Endothelial cell of umbilical vein (primary cell): ENCODE results near the gene PLLP. TPM values are rescaled to one million over a fixed set of nuclear protein-coding genes. Genes with fewer than 3 reads are reported as not detected.

ENCODE experiments used
- BruUV-seq: library from RNA; stranded (reverse); fragments of 400-500 nt; replicated peaks from 2 replicates; lab custom pipeline; 2021; lab: Mats Ljungman, UMichigan
- CTCF ChIA-PET: fragments of 300-600, 350-600 bp; sonication (Branson Sonifier 250); formaldehyde crosslinking; loops from one replicate; lab custom pipeline; 2021; ENCODE audit warnings: antibody characterized with exemption, inconsistent platforms; lab: Charles Lee
- POLR2A ChIA-PET: fragments of 300-600, 350-600 bp; sonication (Branson Sonifier 250); formaldehyde crosslinking; loops from one replicate; lab custom pipeline; 2021; ENCODE audit warnings: antibody characterized with exemption, inconsistent platforms; lab: Charles Lee
- DNase-seq: peaks from one replicate; pipeline ENCODE4 v3.0.0-alpha.2; 2011; ENCODE audit warnings: low read depth, low spot score
- FAIRE-seq: peaks from 2 replicates; lab custom pipeline; 2011; peaks lifted over from hg19 to GRCh38; lab: Jason Lieb, UNC
- H2AFZ ChIP-seq: 2 replicates; pipeline ENCODE4 v1.6.0; 2012; ENCODE audit warnings: low read depth, low read length, control low read depth, inconsistent platforms
- H3K27ac ChIP-seq: 2 replicates; pipeline ENCODE4 v1.5.1; 2011; ENCODE audit warnings: low read depth, mild to moderate bottlenecking, control low read depth, low read length, moderate library complexity; ENCODE audit not compliant: insufficient read depth
- H3K27me3 ChIP-seq, 2 experiments: 2 replicates each; pipeline versions ENCODE4 v1.6.0 to v1.6.1; 2011; ENCODE audit warnings: low read length in 2 of 2, mixed read lengths in 1 of 2; ENCODE audit not compliant: control insufficient read depth in 2 of 2, insufficient read depth in 2 of 2
- H3K36me3 ChIP-seq, 2 experiments: 2 replicates in 1 of 2; 3 replicates in 1 of 2; pipeline ENCODE4 v1.5.1; 2011; ENCODE audit warnings: low read length in 2 of 2, mild to moderate bottlenecking in 1 of 2, moderate library complexity in 1 of 2; ENCODE audit not compliant: control insufficient read depth in 2 of 2, insufficient read depth in 2 of 2; ENCODE audit errors: extremely low read depth in 1 of 2
- H3K4me1 ChIP-seq: 3 replicates; pipeline ENCODE4 v1.5.1; 2011; ENCODE audit warnings: mild to moderate bottlenecking, low read length; ENCODE audit not compliant: control insufficient read depth, insufficient read depth; ENCODE audit errors: extremely low read depth
- H3K4me2 ChIP-seq: 2 replicates; pipeline ENCODE4 v1.6.1; 2011; ENCODE audit warnings: low read length, control low read depth, mixed read lengths; ENCODE audit not compliant: insufficient read depth
- H3K4me3 ChIP-seq, 3 experiments: fragments of 200-600 bp in 1 of 3; sonication (generic), shearing (Covaris generic) in 1 of 3; replicated peaks in 1 of 3; 2 replicates each; pipeline ENCODE4 v1.5.1; 2011 to 2016; ENCODE audit warnings: control low read depth in 3 of 3, low read length in 3 of 3, mild to moderate bottlenecking in 2 of 3, inconsistent platforms in 1 of 3, low read depth in 1 of 3, moderate library complexity in 1 of 3; ENCODE audit not compliant: insufficient read depth in 1 of 3
- H3K79me2 ChIP-seq: 2 replicates; pipeline ENCODE4 v1.6.0; 2012; ENCODE audit warnings: low read length, inconsistent platforms; ENCODE audit not compliant: control insufficient read depth, insufficient read depth
- H3K9ac ChIP-seq: replicated peaks from 2 replicates; pipeline ENCODE3; 2011; ENCODE audit warnings: low read length, control low read depth; ENCODE audit not compliant: insufficient read depth; ENCODE audit errors: extremely low read depth
- H3K9me1 ChIP-seq: replicated peaks from 3 replicates; pipeline ENCODE4 v1.6.0; 2011; ENCODE audit warnings: mild to moderate bottlenecking, low read length; ENCODE audit not compliant: control insufficient read depth, insufficient read depth; ENCODE audit errors: extremely low read depth
- H3K9me3 ChIP-seq: replicated peaks from 2 replicates; pipeline ENCODE4 v1.5.1; 2012; ENCODE audit warnings: low read length, inconsistent platforms; ENCODE audit not compliant: control insufficient read depth, insufficient read depth
- H4K20me1 ChIP-seq: replicated peaks from 2 replicates; pipeline ENCODE3; 2011; ENCODE audit warnings: mild to moderate bottlenecking, low read length; ENCODE audit not compliant: control insufficient read depth, insufficient read depth; ENCODE audit errors: extremely low read depth
- CTCF ChIP-seq, 2 donors: IDR thresholded peaks; 1 replicate in 1 of 2; 2 replicates in 1 of 2; pipeline ENCODE4 v1.5.1; 2011; ENCODE audit warnings: low read length in 2 of 2, mild to moderate bottlenecking in 2 of 2, moderate library complexity in 2 of 2, control low read depth in 1 of 2, inconsistent platforms in 1 of 2, low read depth in 1 of 2; ENCODE audit not compliant: insufficient read depth in 1 of 2; ENCODE audit errors: extremely low read depth in 1 of 2
- FOS ChIP-seq: IDR thresholded peaks from 2 replicates; pipeline ENCODE4 v1.6.1; 2011; ENCODE audit warnings: mild to moderate bottlenecking, low read length, moderate library complexity, borderline replicate concordance; ENCODE audit not compliant: insufficient read depth
- GATA2 ChIP-seq: IDR thresholded peaks from 2 replicates; pipeline ENCODE4 v1.7.0; 2011; ENCODE audit warnings: low read depth, mild to moderate bottlenecking, moderate library complexity, mixed read lengths, low read length; ENCODE audit not compliant: insufficient read length, insufficient read depth
- POLR2A ChIP-seq: IDR thresholded peaks from 2 replicates; pipeline ENCODE4 v1.6.1; 2012; ENCODE audit warnings: low read depth, mild to moderate bottlenecking, control low read depth, low read length
- POLR2AphosphoS5 ChIP-seq: IDR thresholded peaks from 2 replicates; pipeline ENCODE4 v1.6.1; 2012; ENCODE audit warnings: low read depth, mild to moderate bottlenecking, control low read depth, low read length, moderate library complexity; ENCODE audit not compliant: insufficient read depth
- dilution Hi-C: fragments of 300-500 bp; cut with MboI; formaldehyde crosslinking; loops from one replicate; pipeline ENCODE4 v1.15.0; 2019; ENCODE audit warnings: low sequenced_read_pairs; ENCODE audit not compliant: extremely low pct_ligation_motif_present
- intact Hi-C: fragments of 100-400 bp; cut with micrococcal nuclease; formaldehyde crosslinking; loops from one replicate; pipeline ENCODE4 v1.10.0; 2022
- polyA plus RNA-seq, 4 experiments: library from polyadenylated mRNA; depleted of rRNA in 3 of 4; stranded (reverse) in 3 of 4; unstranded in 1 of 4; fragments of >200 nt; gene quantifications; 2 replicates each; pipeline versions ENCODE4 v1.2.1 to v1.2.3, GENCODE V29; 2011 to 2012; ENCODE audit warnings: missing spikeins in 1 of 4
- small RNA-seq: library from RNA; depleted of rRNA; stranded (forward); fragments of <200 nt; gene quantifications from one replicate; pipeline ENCODE3, GENCODE V24; 2012; ENCODE audit warnings: low replicate concordance, low read depth; ENCODE audit not compliant: insufficient read depth, insufficient read length
- total RNA-seq: library from RNA; stranded (reverse); gene quantifications from 2 replicates; pipeline ENCODE4 v1.2.3, GENCODE V29; 2021
- TF ChIP-seq, protein P1 (sequence below): IDR thresholded peaks from 2 replicates; pipeline ENCODE4 v1.6.1; 2011; ENCODE audit not compliant: insufficient read depth, insufficient read length

PLLP gene
- total and polyA plus RNA-seq, 2 donors (not counting 3 experiments of a cell fraction or from before 2014, with no cell fraction given), result 4.4 to 14.4 TPM

DNA sequence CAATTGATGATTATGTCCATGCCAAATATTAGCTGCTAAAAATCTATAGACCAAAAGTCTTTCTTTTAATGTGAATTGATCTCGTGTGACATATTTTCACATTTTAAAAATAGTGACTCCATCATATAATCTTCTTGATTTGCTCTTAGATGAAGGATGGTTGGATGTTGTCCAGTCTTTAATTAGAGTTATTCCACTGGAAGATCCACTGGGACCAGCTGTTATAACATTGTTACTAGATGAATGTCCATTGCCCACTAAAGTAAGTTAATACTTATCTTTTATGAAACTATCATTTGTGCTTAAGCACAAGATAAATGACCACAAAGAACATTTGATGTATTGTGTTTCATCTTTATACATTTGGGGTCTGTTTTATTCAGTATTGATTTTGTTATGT, 75.5 kb downstream of the PLLP start:
- H3K27ac ChIP-seq, result no peak overlapping the region
- ChIA-PET CTCF (no interaction called here), POLR2A (no interaction called here)
- no peaks in the 10 kb centered on the region for H3K27me3 ChIP-seq
- no peak overlapping the region for H3K4me2 ChIP-seq
- H3K9me1 ChIP-seq, result no peaks in the 10 kb centered on the region
- FAIRE-seq (no peak), DNase-seq (no peak)
- no peak overlapping the region for H3K9ac ChIP-seq
- no peak overlapping the region for H3K4me3 ChIP-seq
- H4K20me1 ChIP-seq, result no peaks in the 10 kb centered on the region
- intact Hi-C loops, result no loop called here
- no peak overlapping the region for H2AFZ ChIP-seq
- dilution Hi-C loops, result no loop called here
- H3K9me3 ChIP-seq, result no peaks in the 10 kb centered on the region
- BruUV-seq, result no TSS peak
- peaks cover 22 to 24% of the 10 kb centered on the region in 2 experiments for H3K36me3 ChIP-seq
- peaks cover 5% of the 10 kb centered on the region for H3K79me2 ChIP-seq
- no peaks in the 10 kb centered on the region for H3K4me1 ChIP-seq
- TF ChIP-seq, protein P1, sequence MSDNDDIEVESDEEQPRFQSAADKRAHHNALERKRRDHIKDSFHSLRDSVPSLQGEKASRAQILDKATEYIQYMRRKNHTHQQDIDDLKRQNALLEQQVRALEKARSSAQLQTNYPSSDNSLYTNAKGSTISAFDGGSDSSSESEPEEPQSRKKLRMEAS, result no peak
- TF ChIP-seq POLR2A, result no peak
- no peak for TF ChIP-seq POLR2AphosphoS5
- no peak for TF ChIP-seq FOS
- no peak for TF ChIP-seq GATA2
- no peak for TF ChIP-seq CTCF (IDR thresholded peaks at IDR 0.05; ENCODE audit: extremely low read depth in 1 of 2, insufficient read depth in 1 of 2, low read depth in 1 of 2, low read length in 2 of 2)

Small RNAs within 50 kb of the gene (small RNA-seq; reads per million reads assigned to genes)
- gene AC108081.1, result not detected

Other genes with a start within 250 kb of the PLLP start
- gene CPNE2, start 192.1 kb downstream of the PLLP start, total RNA-seq, result 91.9 and 92.0 TPM in 2 replicates
- 187 and 226 TPM in 2 replicates for gene CPNE2, start 192.1 kb downstream of the PLLP start, polyA plus RNA-seq
- gene PSME3IP1, start 98.6 kb downstream of the PLLP start, total RNA-seq, result 91.8 and 98.2 TPM in 2 replicates
- gene PSME3IP1, start 98.6 kb downstream of the PLLP start, polyA plus RNA-seq, result 82.6 and 86.2 TPM in 2 replicates
- gene RSPRY1, start 98.3 kb downstream of the PLLP start, total RNA-seq, result 55.1 and 55.8 TPM in 2 replicates
- gene RSPRY1, start 98.3 kb downstream of the PLLP start, polyA plus RNA-seq, result 23.6 and 28.5 TPM in 2 replicates
- 76.7 and 80.4 TPM in 2 replicates for gene ARL2BP, start 39.4 kb downstream of the PLLP start, total RNA-seq
- 103 and 111 TPM in 2 replicates for gene ARL2BP, start 39.4 kb downstream of the PLLP start, polyA plus RNA-seq
- gene CCL22, start 74.1 kb upstream of the PLLP start, total RNA-seq, result not detected in 2 replicates
- gene CCL22, start 74.1 kb upstream of the PLLP start, polyA plus RNA-seq, result not detected in 2 replicates
- gene CX3CL1, start 87.8 kb upstream of the PLLP start, total RNA-seq, result 1.2 and 2.3 TPM in 2 replicates
- gene CX3CL1, start 87.8 kb upstream of the PLLP start, polyA plus RNA-seq, result 2.0 TPM in 2 replicates
- not detected in 2 replicates for gene CCL17, start 120.1 kb upstream of the PLLP start, total RNA-seq
- not detected in 2 replicates for gene CCL17, start 120.1 kb upstream of the PLLP start, polyA plus RNA-seq
- gene CIAPIN1, start 162.7 kb upstream of the PLLP start, total RNA-seq, result 70.9 and 77.9 TPM in 2 replicates
- 70.7 and 74.6 TPM in 2 replicates for gene CIAPIN1, start 162.7 kb upstream of the PLLP start, polyA plus RNA-seq
- gene COQ9, start 162.8 kb upstream of the PLLP start, total RNA-seq, result 42.1 and 42.5 TPM in 2 replicates
- 78.3 and 83.6 TPM in 2 replicates for gene COQ9, start 162.8 kb upstream of the PLLP start, polyA plus RNA-seq
- gene POLR2C, start 178.0 kb upstream of the PLLP start, total RNA-seq, result 60.2 and 65.2 TPM in 2 replicates
- gene POLR2C, start 178.0 kb upstream of the PLLP start, polyA plus RNA-seq, result 115 and 129 TPM in 2 replicates
- 22.3 and 24.4 TPM in 2 replicates for gene DOK4, start 201.8 kb upstream of the PLLP start, total RNA-seq
- 22.5 and 23.4 TPM in 2 replicates for gene DOK4, start 201.8 kb upstream of the PLLP start, polyA plus RNA-seq